Measurements from ENCODE around the gene SH3BP5L.

- TF ChIP-seq GATA2 (IDR thresholded peaks at IDR 0.05; ENCODE audit: low read depth, low read length) (no peak), GATA3 (IDR thresholded peaks at IDR 0.05; ENCODE audit: low read depth, low read length) (no peak)
Measured at GRCh38 chr1:248793592-248793991, 32.1 kb downstream of the SH3BP5L start.

Measured in SH-SY5Y (cell line).